IMR-90 (cell line): Measurements from ENCODE around the gene SREK1.

Source experiments
- BHLHE40 ChIP-seq: fragments of 150-350 bp; IDR thresholded peaks from 2 replicates; pipeline ENCODE4 v1.6.1; 2016; ENCODE audit warnings: mild to moderate bottlenecking, low read depth, low read length
- CEBPB ChIP-seq: IDR thresholded peaks from 2 replicates; pipeline ENCODE4 v1.6.1; 2012; ENCODE audit warnings: low read depth, low read length, improper control_type of control experiment
- CHD1 ChIP-seq: IDR thresholded peaks from 2 replicates; pipeline ENCODE4 v1.6.1; 2012; ENCODE audit warnings: low read depth, low read length, improper control_type of control experiment
- MAFK ChIP-seq: IDR thresholded peaks from 2 replicates; pipeline ENCODE4 v1.6.1; 2012; ENCODE audit warnings: low read depth, low read length, improper control_type of control experiment
- MAZ ChIP-seq: IDR thresholded peaks from 2 replicates; pipeline ENCODE4 v1.6.1; 2012; ENCODE audit warnings: low read depth, mild to moderate bottlenecking, low read length, improper control_type of control experiment, moderate library complexity, borderline replicate concordance
- MXI1 ChIP-seq: IDR thresholded peaks from 2 replicates; pipeline ENCODE4 v1.6.1; 2012; ENCODE audit warnings: low read depth, mild to moderate bottlenecking, low read length, moderate library complexity, borderline replicate concordance
- POLR2A ChIP-seq: IDR thresholded peaks from 2 replicates; pipeline ENCODE4 v1.6.1; 2012; ENCODE audit warnings: mild to moderate bottlenecking, low read depth, low read length
- RAD21 ChIP-seq: IDR thresholded peaks from 2 replicates; pipeline ENCODE4 v1.6.1; 2012; ENCODE audit warnings: low read length, improper control_type of control experiment
- RCOR1 ChIP-seq: IDR thresholded peaks from 2 replicates; pipeline ENCODE4 v1.6.1; 2012; ENCODE audit warnings: mild to moderate bottlenecking, low read length, improper control_type of control experiment; ENCODE audit not compliant: insufficient replicate concordance
- RFX5 ChIP-seq: IDR thresholded peaks from 2 replicates; pipeline ENCODE4 v1.8.0; 2012; ENCODE audit warnings: low read depth, mild to moderate bottlenecking, low read length, moderate library complexity
- SMC3 ChIP-seq: fragments of 150-350 bp; IDR thresholded peaks from 2 replicates; pipeline ENCODE4 v1.6.1; 2016; ENCODE audit warnings: low read depth, mild to moderate bottlenecking, antibody characterized with exemption, low read length, moderate library complexity
- USF2 ChIP-seq: fragments of 150-350 bp; IDR thresholded peaks from 2 replicates; pipeline ENCODE4 v1.6.1; 2017; ENCODE audit warnings: mild to moderate bottlenecking, antibody characterized with exemption, low read length, low read depth
- TF ChIP-seq, protein P1 (sequence below): conservative IDR thresholded peaks from 2 replicates; pipeline ENCODE4 v1.5.1; 2012; ENCODE audit warnings: mild to moderate bottlenecking, low read depth, low read length, improper control_type of control experiment

DNA sequence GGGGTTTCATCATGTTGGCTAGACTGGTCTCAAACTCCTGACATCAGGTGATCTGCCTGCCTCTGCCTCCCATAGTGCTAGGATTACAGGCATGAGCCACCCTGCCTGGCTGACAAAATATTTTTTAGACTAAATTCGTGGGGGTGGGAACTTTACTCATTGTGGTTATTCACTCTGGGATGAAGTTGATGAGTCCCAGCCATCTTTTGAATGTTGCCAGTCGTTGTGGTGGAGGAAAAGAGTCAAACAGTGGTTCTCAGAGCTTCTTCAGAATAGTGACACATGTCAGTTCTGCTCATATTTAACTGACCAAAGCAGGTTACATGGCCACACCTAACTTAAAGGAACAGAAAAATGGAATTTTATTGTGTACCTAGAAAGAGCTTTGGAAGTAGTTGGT, 6.9 kb downstream of the SREK1 start:
- TF ChIP-seq POLR2A (no peak), CEBPB (no peak), MAFK (no peak), MXI1 (no peak), RFX5 (no peak), RAD21 (no peak), SMC3 (no peak), RCOR1 (no peak), USF2 (no peak), MAZ (no peak), CHD1 (no peak), BHLHE40 (no peak)
- TF ChIP-seq, protein P1, sequence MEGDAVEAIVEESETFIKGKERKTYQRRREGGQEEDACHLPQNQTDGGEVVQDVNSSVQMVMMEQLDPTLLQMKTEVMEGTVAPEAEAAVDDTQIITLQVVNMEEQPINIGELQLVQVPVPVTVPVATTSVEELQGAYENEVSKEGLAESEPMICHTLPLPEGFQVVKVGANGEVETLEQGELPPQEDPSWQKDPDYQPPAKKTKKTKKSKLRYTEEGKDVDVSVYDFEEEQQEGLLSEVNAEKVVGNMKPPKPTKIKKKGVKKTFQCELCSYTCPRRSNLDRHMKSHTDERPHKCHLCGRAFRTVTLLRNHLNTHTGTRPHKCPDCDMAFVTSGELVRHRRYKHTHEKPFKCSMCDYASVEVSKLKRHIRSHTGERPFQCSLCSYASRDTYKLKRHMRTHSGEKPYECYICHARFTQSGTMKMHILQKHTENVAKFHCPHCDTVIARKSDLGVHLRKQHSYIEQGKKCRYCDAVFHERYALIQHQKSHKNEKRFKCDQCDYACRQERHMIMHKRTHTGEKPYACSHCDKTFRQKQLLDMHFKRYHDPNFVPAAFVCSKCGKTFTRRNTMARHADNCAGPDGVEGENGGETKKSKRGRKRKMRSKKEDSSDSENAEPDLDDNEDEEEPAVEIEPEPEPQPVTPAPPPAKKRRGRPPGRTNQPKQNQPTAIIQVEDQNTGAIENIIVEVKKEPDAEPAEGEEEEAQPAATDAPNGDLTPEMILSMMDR = no peak
